ENCODE results near the gene KPNA2. TPM values are rescaled to one million over a fixed set of nuclear protein-coding genes. Genes with fewer than 3 reads are reported as not detected.
"Not testable (repeated sequence)": the region's sequence is repeated elsewhere in the genome, so short reads cannot be mapped to it uniquely, and the experiment has no call there.

KPNA2 gene
- total and polyA plus RNA-seq, 2 of the 13 experiments (the other 11 are each of a cell fraction or from before 2014, with no cell fraction given): 111 to 305 TPM

- CTCF ChIA-PET (ENCODE audit: low intra/inter-chr PET ratio, low total read pairs); ATAC-seq; H3K27ac ChIP-seq (ENCODE audit: extremely low read length, insufficient read depth, low read length); H3K36me3 ChIP-seq (replicated peaks in 1 of 2; ENCODE audit: control insufficient read depth in 1 of 2, insufficient read depth in 2 of 2, low read length in 2 of 2); POLR2A ChIA-PET; H3K27me3 ChIP-seq (ENCODE audit: control insufficient read depth in 1 of 2, insufficient read depth in 2 of 2, low read length in 2 of 2); BruUV-seq (replicated peaks); intact Hi-C loops (cut with micrococcal nuclease; ENCODE audit: unreplicated experiment); H3K4me3 ChIP-seq (replicated peaks in 1 of 3; ENCODE audit: insufficient read depth in 1 of 3, low read depth in 2 of 3, low read length in 3 of 3); in situ Hi-C loops (cut with HindIII; ENCODE audit: extremely low pct_ligation_motif_present, low pct_unique_long_range_greater_than_20kb); DNase-seq (ENCODE audit: low spot score); H2AFZ ChIP-seq (ENCODE audit: low read length); H3K9ac ChIP-seq (ENCODE audit: insufficient read depth, low read depth, low read length); H3K9me3 ChIP-seq (ENCODE audit: low read length); H4K20me1 ChIP-seq (ENCODE audit: insufficient read depth, low read length); H3K79me2 ChIP-seq (ENCODE audit: insufficient read depth, low read length): not testable (repeated sequence)
- peaks cover 11% of the 10 kb centered on the region; the same call in 1 of the 2 replicates for H3K4me1 ChIP-seq (ENCODE audit: insufficient read depth, low read length)
- WGBS (ENCODE audit: low lambda C conversion rate): 13% methylated on average over 5 of the region's 5 CpGs
- FAIRE-seq: peak; percentile 60
- TF ChIP-seq ZNF7 (CRISPR knock-in tag; IDR thresholded peaks at IDR 0.05): peak; percentile 92
- peak overlapping the region; percentile 56 for H3K4me2 ChIP-seq (ENCODE audit: low read depth, low read length)
Observed at GRCh38 chr17:68077498-68077897, 42.0 kb downstream of the KPNA2 start.

- intact Hi-C loops (cut with micrococcal nuclease; ENCODE audit: unreplicated experiment): no loop called here
- no peaks in the 10 kb centered on the region; a peak in 1 of 5 replicates for H3K27me3 ChIP-seq (ENCODE audit: control insufficient read depth in 1 of 2, insufficient read depth in 2 of 2, low read length in 2 of 2)
- no peak overlapping the region for H3K4me3 ChIP-seq (replicated peaks in 1 of 3; ENCODE audit: insufficient read depth in 1 of 3, low read depth in 2 of 3, low read length in 3 of 3)
- H3K9ac ChIP-seq (ENCODE audit: insufficient read depth, low read depth, low read length): no peak overlapping the region
- in situ Hi-C loops (cut with HindIII; ENCODE audit: extremely low pct_ligation_motif_present, low pct_unique_long_range_greater_than_20kb): no loop called here
- H2AFZ ChIP-seq (ENCODE audit: low read length): no peak overlapping the region
- no peaks in the 10 kb centered on the region for H3K79me2 ChIP-seq (ENCODE audit: insufficient read depth, low read length)
- ChIA-PET POLR2A (no interaction called here), CTCF (ENCODE audit: low intra/inter-chr PET ratio, low total read pairs) (no interaction called here)
- ATAC-seq (no peak; the same call in 1 of the 3 replicates), FAIRE-seq (no peak), DNase-seq (ENCODE audit: low spot score) (no peak)
- no TSS peak for BruUV-seq (replicated peaks)
- no peak for TF ChIP-seq CSRNP1 (CRISPR knock-in tag; IDR thresholded peaks at IDR 0.05)
- H3K4me2 ChIP-seq (ENCODE audit: low read depth, low read length): no peak overlapping the region
- no peak overlapping the region for H3K27ac ChIP-seq (ENCODE audit: extremely low read length, insufficient read depth, low read length)
- H3K9me3 ChIP-seq (ENCODE audit: low read length): no peaks in the 10 kb centered on the region
- H4K20me1 ChIP-seq (ENCODE audit: insufficient read depth, low read length): no peaks in the 10 kb centered on the region
- WGBS (ENCODE audit: low lambda C conversion rate): 82% methylated on average over 34 of the region's 46 CpGs
- H3K36me3 ChIP-seq (replicated peaks in 1 of 2; ENCODE audit: control insufficient read depth in 1 of 2, insufficient read depth in 2 of 2, low read length in 2 of 2): no peaks in the 10 kb centered on the region
- H3K4me1 ChIP-seq (ENCODE audit: insufficient read depth, low read length): peaks cover 16% of the 10 kb centered on the region
Observed at GRCh38 chr17:68080411-68081150, 45.0 kb downstream of the KPNA2 start.

Data from HepG2 (cell line).